IMR-90 (cell line): ENCODE data around the gene SYT2. TPM values are rescaled to one million over a fixed set of nuclear protein-coding genes. Genes with fewer than 3 reads are reported as not detected.

Experiments used
- ATAC-seq: fragments of 200-7000 bp; cut with Tn5 transposase; 2 replicates; pipeline ENCODE4 v1.9.1; 2020; ENCODE audit warnings: low read depth, mild to moderate bottlenecking, moderate library complexity
- BruUV-seq: library from RNA; stranded (reverse); fragments of 400-500 nt; replicated peaks from 2 replicates; lab custom pipeline; 2021; lab: Mats Ljungman, UMichigan
- CTCF ChIA-PET: fragments of 300-600 bp; formaldehyde crosslinking; extraction: SDS; loops from one replicate; lab custom pipeline; 2021; ENCODE audit warnings: antibody characterized with exemption; lab: Yijun Ruan, JAX
- POLR2A ChIA-PET: fragments of 300-600 bp; sonication (Branson Sonifier 250); formaldehyde crosslinking; loops from one replicate; lab custom pipeline; 2022; ENCODE audit warnings: antibody characterized with exemption; ENCODE audit not compliant: unreplicated experiment; lab: Charles Lee
- DNase-seq: peaks from one replicate; pipeline ENCODE4 v3.0.0; 2013
- H2AFZ ChIP-seq: replicated peaks from 2 replicates; pipeline ENCODE3; 2013; ENCODE audit warnings: low read length, mild to moderate bottlenecking; ENCODE audit not compliant: poor library complexity
- H2AK5ac ChIP-seq: 2 replicates; pipeline ENCODE4 v1.6.1; 2013; ENCODE audit warnings: low read depth, low read length, inconsistent platforms
- H2AK9ac ChIP-seq: replicated peaks from 2 replicates; pipeline ENCODE3; 2013; ENCODE audit warnings: mild to moderate bottlenecking, low read depth, low read length, moderate library complexity; ENCODE audit not compliant: poor library complexity
- H2BK120ac ChIP-seq: 2 replicates; pipeline ENCODE4 v1.6.1; 2013; ENCODE audit warnings: low read depth, low read length, inconsistent platforms
- H2BK15ac ChIP-seq: 3 replicates; pipeline ENCODE4 v1.6.1; 2013; ENCODE audit warnings: low read depth, low read length, inconsistent platforms
- H2BK20ac ChIP-seq: 2 replicates; pipeline ENCODE4 v1.6.1; 2013; ENCODE audit warnings: low read depth, mild to moderate bottlenecking, inconsistent platforms, low read length, moderate library complexity
- H2BK5ac ChIP-seq: 2 replicates; pipeline ENCODE4 v1.6.1; 2013; ENCODE audit warnings: mild to moderate bottlenecking, low read depth, low read length, inconsistent platforms; ENCODE audit not compliant: poor library complexity, severe bottlenecking
- H3K14ac ChIP-seq: replicated peaks from 2 replicates; pipeline ENCODE4 v1.6.1; 2013; ENCODE audit warnings: low read depth, low read length, inconsistent platforms
- H3K18ac ChIP-seq: 2 replicates; pipeline ENCODE4 v1.6.1; 2013; ENCODE audit warnings: low read depth, low read length, control low read depth
- H3K23ac ChIP-seq: 2 replicates; pipeline ENCODE4 v1.6.1; 2013; ENCODE audit warnings: low read depth, low read length, inconsistent platforms
- H3K27ac ChIP-seq: 2 replicates; pipeline ENCODE4 v1.5.1; 2013; ENCODE audit warnings: mild to moderate bottlenecking, control low read depth, low read length; ENCODE audit not compliant: insufficient read depth
- H3K27me3 ChIP-seq: 2 replicates; pipeline ENCODE4 v1.6.1; 2013; ENCODE audit warnings: low read length; ENCODE audit not compliant: control insufficient read depth, insufficient read depth
- H3K36me3 ChIP-seq: 2 replicates; pipeline ENCODE4 v1.6.1; 2013; ENCODE audit warnings: low read length, mixed read lengths; ENCODE audit not compliant: control insufficient read depth, insufficient read depth
- H3K4ac ChIP-seq: 2 replicates; pipeline ENCODE4 v1.6.1; 2013; ENCODE audit warnings: low read depth, low read length, inconsistent platforms
- H3K4me1 ChIP-seq: 2 replicates; pipeline ENCODE4 v1.6.1; 2013; ENCODE audit warnings: low read length, mixed read lengths; ENCODE audit not compliant: control insufficient read depth, insufficient read depth
- H3K4me2 ChIP-seq: 2 replicates; pipeline ENCODE4 v1.6.1; 2013; ENCODE audit warnings: low read depth, mild to moderate bottlenecking, control low read depth, low read length, moderate library complexity
- H3K4me3 ChIP-seq: 2 replicates; pipeline ENCODE4 v1.5.1; 2013; ENCODE audit warnings: low read depth, mild to moderate bottlenecking, control low read depth, low read length, moderate library complexity; ENCODE audit not compliant: insufficient read depth
- H3K56ac ChIP-seq: 2 replicates; pipeline ENCODE4 v1.6.1; 2013; ENCODE audit warnings: low read length, inconsistent platforms; ENCODE audit not compliant: insufficient read depth; ENCODE audit errors: extremely low read depth
- H3K79me1 ChIP-seq, 2 experiments: 2 replicates each; pipeline ENCODE4 v1.6.1; 2013; ENCODE audit warnings: low read length in 2 of 2, inconsistent platforms in 1 of 2, low read depth in 1 of 2
- H3K9ac ChIP-seq: 2 replicates; pipeline ENCODE4 v1.6.1; 2013; ENCODE audit warnings: low read depth, low read length, control low read depth
- H3K9me1 ChIP-seq: 2 replicates; pipeline ENCODE4 v1.6.1; 2013; ENCODE audit warnings: low read length, inconsistent platforms; ENCODE audit not compliant: insufficient read depth
- H3K9me3 ChIP-seq: 2 replicates; pipeline ENCODE4 v1.6.1; 2013; ENCODE audit warnings: low read length; ENCODE audit not compliant: control insufficient read depth, insufficient read depth
- H4K20me1 ChIP-seq: 2 replicates; pipeline ENCODE4 v1.6.1; 2013; ENCODE audit warnings: low read length, inconsistent platforms; ENCODE audit not compliant: insufficient read depth
- H4K5ac ChIP-seq: 2 replicates; pipeline ENCODE4 v1.6.1; 2013; ENCODE audit warnings: mild to moderate bottlenecking, low read depth, low read length, control low read depth
- H4K8ac ChIP-seq, 2 experiments: 2 replicates each; pipeline ENCODE4 v1.6.1; 2013; ENCODE audit warnings: low read depth in 2 of 2, low read length in 2 of 2, control low read depth in 1 of 2, inconsistent platforms in 1 of 2
- H4K91ac ChIP-seq: 2 replicates; pipeline ENCODE4 v1.6.1; 2013; ENCODE audit warnings: low read depth, low read length, inconsistent platforms; ENCODE audit not compliant: insufficient read depth
- BHLHE40 ChIP-seq: fragments of 150-350 bp; IDR thresholded peaks from 2 replicates; pipeline ENCODE4 v1.6.1; 2016; ENCODE audit warnings: mild to moderate bottlenecking, low read depth, low read length
- CEBPB ChIP-seq: IDR thresholded peaks from 2 replicates; pipeline ENCODE4 v1.6.1; 2012; ENCODE audit warnings: low read depth, low read length, improper control_type of control experiment
- CHD1 ChIP-seq: IDR thresholded peaks from 2 replicates; pipeline ENCODE4 v1.6.1; 2012; ENCODE audit warnings: low read depth, low read length, improper control_type of control experiment
- ELK1 ChIP-seq: fragments of 150-350 bp; IDR thresholded peaks from 2 replicates; pipeline ENCODE4 v1.6.1; 2016; ENCODE audit warnings: low read depth, mild to moderate bottlenecking, low read length, moderate library complexity, borderline replicate concordance
- FOS ChIP-seq: fragments of 150-350 bp; IDR thresholded peaks from 2 replicates; pipeline ENCODE4 v1.6.1; 2016; ENCODE audit warnings: low read depth, low read length
- MAFK ChIP-seq: IDR thresholded peaks from 2 replicates; pipeline ENCODE4 v1.6.1; 2012; ENCODE audit warnings: low read depth, low read length, improper control_type of control experiment
- MAZ ChIP-seq: IDR thresholded peaks from 2 replicates; pipeline ENCODE4 v1.6.1; 2012; ENCODE audit warnings: low read depth, mild to moderate bottlenecking, low read length, improper control_type of control experiment, moderate library complexity, borderline replicate concordance
- MXI1 ChIP-seq: IDR thresholded peaks from 2 replicates; pipeline ENCODE4 v1.6.1; 2012; ENCODE audit warnings: low read depth, mild to moderate bottlenecking, low read length, moderate library complexity, borderline replicate concordance
- NFE2L2 ChIP-seq: fragments of 150-350 bp; IDR thresholded peaks from 2 replicates; pipeline ENCODE4 v1.6.1; 2016; ENCODE audit warnings: low read depth, mild to moderate bottlenecking, low read length
- POLR2A ChIP-seq: IDR thresholded peaks from 2 replicates; pipeline ENCODE4 v1.6.1; 2012; ENCODE audit warnings: mild to moderate bottlenecking, low read depth, low read length
- RAD21 ChIP-seq: IDR thresholded peaks from 2 replicates; pipeline ENCODE4 v1.6.1; 2012; ENCODE audit warnings: low read length, improper control_type of control experiment
- RCOR1 ChIP-seq: IDR thresholded peaks from 2 replicates; pipeline ENCODE4 v1.6.1; 2012; ENCODE audit warnings: mild to moderate bottlenecking, low read length, improper control_type of control experiment; ENCODE audit not compliant: insufficient replicate concordance
- RFX5 ChIP-seq: IDR thresholded peaks from 2 replicates; pipeline ENCODE4 v1.8.0; 2012; ENCODE audit warnings: low read depth, mild to moderate bottlenecking, low read length, moderate library complexity
- SMC3 ChIP-seq: fragments of 150-350 bp; IDR thresholded peaks from 2 replicates; pipeline ENCODE4 v1.6.1; 2016; ENCODE audit warnings: low read depth, mild to moderate bottlenecking, antibody characterized with exemption, low read length, moderate library complexity
- WGBS, 2 experiments: methylation state at CpG; one replicate each; pipeline versions ENCODE4 v1.1.5 to v1.1.7; 2013; ENCODE audit warnings: missing lambda C conversion rate in 2 of 2; ENCODE audit not compliant: insufficient read length in 1 of 2; ENCODE audit errors: extremely low coverage in 2 of 2; 5-methylcytosine and 5-hydroxymethylcytosine counted together
- dilution Hi-C: fragments of 300-500 bp; cut with HindIII; formaldehyde crosslinking; loops from one replicate; pipeline ENCODE4 v1.14.3; 2018; ENCODE audit warnings: low sequenced_read_pairs; ENCODE audit not compliant: unreplicated experiment
- in situ Hi-C: fragments of 300-500 bp; cut with MboI; formaldehyde crosslinking; loops from 3 replicates; pipeline ENCODE4 v1.14.3; 2019; ENCODE audit warnings: low sequenced_read_pairs, inconsistent platforms, mixed read lengths
- intact Hi-C: fragments of 100-400 bp; cut with micrococcal nuclease; formaldehyde crosslinking; loops from 2 replicates; pipeline ENCODE4 v1.10.0; 2022
- polyA plus RNA-seq, 3 experiments: library from polyadenylated mRNA; depleted of rRNA; stranded (reverse); fragments of >200 nt; gene quantifications; 2 replicates each; pipeline ENCODE4 v1.2.3, GENCODE V29; 2012; ENCODE audit warnings: low replicate concordance in 1 of 3
- total RNA-seq: library from RNA; depleted of rRNA; stranded (reverse); fragments of >200 nt; gene quantifications from 2 replicates; pipeline ENCODE4 v1.2.3, GENCODE V29; 2012
- TF ChIP-seq, protein P1 (sequence below): conservative IDR thresholded peaks from 2 replicates; pipeline ENCODE4 v1.5.1; 2012; ENCODE audit warnings: mild to moderate bottlenecking, low read depth, low read length, improper control_type of control experiment
- TF ChIP-seq, protein P2 (sequence below): fragments of 150-350 bp; IDR thresholded peaks from 2 replicates; pipeline ENCODE4 v1.6.1; 2017; ENCODE audit warnings: mild to moderate bottlenecking, antibody characterized with exemption, low read length, low read depth

SYT2 gene
- total and polyA plus RNA-seq, 2 of the 4 experiments (the other 2 are of a cell fraction) = under 0.01 TPM

DNA sequence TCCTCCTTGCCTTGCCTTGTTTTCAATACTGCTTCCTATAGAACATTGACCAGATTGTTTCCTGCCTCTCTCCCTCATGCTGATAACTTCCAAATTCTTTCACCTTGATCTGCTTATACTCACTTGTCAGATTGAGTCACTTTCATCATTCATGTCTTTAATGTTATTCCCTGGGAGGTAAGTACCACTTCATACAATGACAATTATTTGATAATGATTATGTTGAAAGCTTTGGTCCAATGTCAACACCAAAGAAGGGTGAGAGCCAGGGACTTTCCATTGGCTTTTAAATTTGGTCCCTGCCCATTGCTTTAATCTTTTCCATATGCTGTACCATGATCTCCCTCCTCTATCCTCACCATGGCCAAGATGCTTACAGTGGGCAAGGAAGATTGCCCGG is 137.4 kb downstream of the SYT2 start:
- Histone ChIP-seq H2AFZ (no peak overlapping the region), H3K9me3 (no peaks in the 10 kb centered on the region), H3K27me3 (no peaks in the 10 kb centered on the region), H2AK9ac (no peak overlapping the region), H3K9ac (no peak overlapping the region), H3K4ac (peak overlapping the region; percentile 54; the same call in 1 of the 2 replicates), H4K8ac (0 out of 4 replicates have a peak overlapping the region, but pooled peaks of 1 of the 2 experiments have one; percentile 30), H4K20me1 (no peaks in the 10 kb centered on the region), H3K27ac (no peak overlapping the region), H4K5ac (no peak overlapping the region), H3K9me1 (peaks cover 9% of the 10 kb centered on the region), H2BK120ac (peak overlapping the region; percentile 52; the same call in 1 of the 2 replicates), H3K79me1 (no peaks in the 10 kb centered on the region), H2BK15ac (peak overlapping the region; percentile 42; the same call in 1 of the 3 replicates), H2BK5ac (no peak overlapping the region), H3K18ac (no peak overlapping the region), H3K36me3 (0 out of 2 replicates have a peak, but pooled peaks cover 1% of the 10 kb centered on the region), H3K4me3 (no peak overlapping the region), H2BK20ac (0 out of 2 replicates have a peak overlapping the region, but pooled peaks have one; percentile 10), H4K91ac (peak overlapping the region; percentile 6), H3K4me2 (no peak overlapping the region), H3K14ac (no peak overlapping the region), H3K56ac (no peak overlapping the region), H3K4me1 (peaks cover 27% of the 10 kb centered on the region), H2AK5ac (peak overlapping the region; percentile 76; the same call in 1 of the 2 replicates), H3K23ac (no peak overlapping the region)
- dilution Hi-C loops = no loop called here
- no peak for DNase-seq
- WGBS, 2 experiments = no CpG with 5 or more reads among the region's 1 CpG
- POLR2A ChIA-PET = no interaction called here
- intact Hi-C loops = no loop called here
- in situ Hi-C loops = no loop called here
- ATAC-seq = no peak
- CTCF ChIA-PET = interaction anchor here (1.1 to 1.2 kb wide), 2 partner anchors 140 to 230 kb away, joined by 3 read pairs; no protein-coding TSS in a partner anchor
- no TSS peak for BruUV-seq
- TF ChIP-seq CEBPB = no peak
- TF ChIP-seq NFE2L2 = no peak
- TF ChIP-seq POLR2A = no peak
- TF ChIP-seq, protein P1, sequence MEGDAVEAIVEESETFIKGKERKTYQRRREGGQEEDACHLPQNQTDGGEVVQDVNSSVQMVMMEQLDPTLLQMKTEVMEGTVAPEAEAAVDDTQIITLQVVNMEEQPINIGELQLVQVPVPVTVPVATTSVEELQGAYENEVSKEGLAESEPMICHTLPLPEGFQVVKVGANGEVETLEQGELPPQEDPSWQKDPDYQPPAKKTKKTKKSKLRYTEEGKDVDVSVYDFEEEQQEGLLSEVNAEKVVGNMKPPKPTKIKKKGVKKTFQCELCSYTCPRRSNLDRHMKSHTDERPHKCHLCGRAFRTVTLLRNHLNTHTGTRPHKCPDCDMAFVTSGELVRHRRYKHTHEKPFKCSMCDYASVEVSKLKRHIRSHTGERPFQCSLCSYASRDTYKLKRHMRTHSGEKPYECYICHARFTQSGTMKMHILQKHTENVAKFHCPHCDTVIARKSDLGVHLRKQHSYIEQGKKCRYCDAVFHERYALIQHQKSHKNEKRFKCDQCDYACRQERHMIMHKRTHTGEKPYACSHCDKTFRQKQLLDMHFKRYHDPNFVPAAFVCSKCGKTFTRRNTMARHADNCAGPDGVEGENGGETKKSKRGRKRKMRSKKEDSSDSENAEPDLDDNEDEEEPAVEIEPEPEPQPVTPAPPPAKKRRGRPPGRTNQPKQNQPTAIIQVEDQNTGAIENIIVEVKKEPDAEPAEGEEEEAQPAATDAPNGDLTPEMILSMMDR = no peak
- no peak for TF ChIP-seq ELK1
- no peak for TF ChIP-seq RCOR1
- TF ChIP-seq MAZ = no peak
- no peak for TF ChIP-seq CHD1
- TF ChIP-seq RAD21 = no peak
- TF ChIP-seq BHLHE40 = no peak
- no peak for TF ChIP-seq MAFK
- TF ChIP-seq, protein P2, sequence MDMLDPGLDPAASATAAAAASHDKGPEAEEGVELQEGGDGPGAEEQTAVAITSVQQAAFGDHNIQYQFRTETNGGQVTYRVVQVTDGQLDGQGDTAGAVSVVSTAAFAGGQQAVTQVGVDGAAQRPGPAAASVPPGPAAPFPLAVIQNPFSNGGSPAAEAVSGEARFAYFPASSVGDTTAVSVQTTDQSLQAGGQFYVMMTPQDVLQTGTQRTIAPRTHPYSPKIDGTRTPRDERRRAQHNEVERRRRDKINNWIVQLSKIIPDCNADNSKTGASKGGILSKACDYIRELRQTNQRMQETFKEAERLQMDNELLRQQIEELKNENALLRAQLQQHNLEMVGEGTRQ = no peak
- TF ChIP-seq SMC3 = no peak
- TF ChIP-seq RFX5 = no peak
- TF ChIP-seq FOS = no peak
- TF ChIP-seq MXI1 = no peak
